ENCODE data around the gene PRR36.
"Not testable (repeated sequence)": the region's sequence is repeated elsewhere in the genome, so short reads cannot be mapped to it uniquely, and the experiment has no call there.

PRR36 gene

DNA sequence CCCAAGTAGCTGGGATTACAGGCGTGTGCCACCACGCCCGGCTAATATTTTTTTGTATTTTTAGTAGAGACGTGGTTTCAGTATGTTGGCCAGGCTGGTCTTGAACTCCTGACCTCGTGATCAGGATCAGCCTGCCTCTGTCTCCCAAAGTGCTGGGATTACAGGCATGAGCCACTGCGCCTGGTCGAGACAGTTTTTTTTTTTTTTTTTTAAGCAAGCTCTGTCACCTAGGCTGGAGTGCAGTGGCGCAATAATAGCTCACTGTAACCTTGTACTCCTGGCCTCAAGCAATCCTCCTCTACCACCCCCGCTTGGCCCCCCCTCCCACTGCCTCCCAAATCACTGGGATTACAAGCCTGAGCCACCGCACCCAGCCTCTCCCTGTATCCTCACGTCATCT, 23.1 kb upstream of the PRR36 start:
- DNase-seq, result no peak

GRCh38 chr19:7895565-7895964, 21.4 kb upstream of the PRR36 start:
- DNase-seq, result no peak

- DNase-seq, result no peak
Measured at GRCh38 chr19:7894612-7895309, 20.6 kb upstream of the PRR36 start.

DNA sequence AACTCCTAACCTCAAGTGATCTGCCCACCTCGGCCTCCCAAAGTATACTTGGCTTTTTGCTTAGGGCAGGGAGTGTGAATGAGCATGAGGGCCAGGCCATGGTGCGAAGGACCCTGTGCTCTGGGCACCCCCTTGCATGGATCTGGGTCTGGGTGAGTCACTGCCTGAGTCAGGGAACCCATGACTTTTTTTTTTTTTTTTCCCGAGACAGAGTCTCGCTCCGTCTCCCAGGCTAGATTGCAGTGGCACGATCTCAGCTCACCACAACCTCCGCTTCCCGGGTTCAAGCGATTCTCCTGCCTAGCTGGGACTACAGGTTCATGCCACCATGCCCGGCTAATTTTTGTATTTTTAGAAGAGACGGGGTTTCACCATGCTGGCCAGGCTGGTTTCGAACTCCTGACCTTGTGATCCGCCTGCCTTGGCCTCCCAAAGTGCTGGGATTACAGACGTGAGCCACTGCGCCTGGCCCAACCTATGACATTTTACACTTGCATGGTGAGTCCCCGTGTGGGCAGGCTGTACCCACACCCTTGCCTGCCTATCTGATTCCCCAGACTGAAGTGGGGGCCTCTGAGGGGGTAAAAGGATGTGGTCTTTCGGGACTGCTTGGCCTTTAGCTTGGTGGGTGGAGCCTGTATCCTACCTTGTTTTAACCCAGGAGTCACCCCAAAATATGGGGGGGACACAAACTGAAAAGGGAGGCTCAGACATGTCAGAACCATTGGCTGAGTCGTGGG, 19.3 kb upstream of the PRR36 start:
- DNase-seq, result not testable (repeated sequence)

- no peak for DNase-seq
Measured at GRCh38 chr19:7888826-7889217, 14.6 kb upstream of the PRR36 start.

DNA sequence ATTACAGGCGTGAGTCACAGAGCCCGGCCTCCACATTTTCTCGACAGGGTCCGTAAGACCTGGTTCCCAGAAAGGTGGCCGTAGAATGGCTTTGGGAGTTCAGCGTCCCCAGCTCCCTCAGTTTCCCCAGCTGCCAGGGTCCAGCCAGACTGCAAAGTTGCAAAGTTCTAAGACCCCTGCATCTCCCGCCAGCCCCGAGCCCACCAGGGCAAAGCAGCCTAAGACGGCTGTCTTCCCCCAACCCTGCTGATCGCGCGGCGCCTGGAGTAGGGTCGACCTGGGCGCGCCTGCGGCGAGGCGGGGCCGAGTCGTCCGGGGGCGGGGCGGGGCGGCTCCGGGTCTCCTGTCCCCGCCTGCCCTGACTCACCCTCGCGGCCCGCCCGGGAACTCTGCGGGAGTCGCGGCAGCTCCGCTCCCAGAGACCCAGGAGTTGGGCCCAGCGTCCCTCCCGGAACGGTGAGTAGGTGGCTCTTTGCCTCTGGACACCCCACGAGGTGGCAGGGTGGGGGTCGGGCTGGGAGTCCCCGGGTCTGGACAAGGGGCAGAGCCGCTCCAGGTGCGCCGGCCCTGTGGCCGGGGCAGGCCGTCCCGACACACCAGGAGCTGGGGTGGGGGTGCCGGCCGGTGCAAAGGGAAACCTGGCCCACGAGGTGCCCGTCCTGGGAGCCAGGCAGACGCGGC, 14.1 kb upstream of the PRR36 start, which contains the start of gene LRRC8E:
Gene LRRC8E, plus strand, starts transcription at position 366 of the 681 bp plus-strand sequence. CDS start 7,094 bp downstream, outside the sequence.
- peak; percentile 76 for DNase-seq

DNA sequence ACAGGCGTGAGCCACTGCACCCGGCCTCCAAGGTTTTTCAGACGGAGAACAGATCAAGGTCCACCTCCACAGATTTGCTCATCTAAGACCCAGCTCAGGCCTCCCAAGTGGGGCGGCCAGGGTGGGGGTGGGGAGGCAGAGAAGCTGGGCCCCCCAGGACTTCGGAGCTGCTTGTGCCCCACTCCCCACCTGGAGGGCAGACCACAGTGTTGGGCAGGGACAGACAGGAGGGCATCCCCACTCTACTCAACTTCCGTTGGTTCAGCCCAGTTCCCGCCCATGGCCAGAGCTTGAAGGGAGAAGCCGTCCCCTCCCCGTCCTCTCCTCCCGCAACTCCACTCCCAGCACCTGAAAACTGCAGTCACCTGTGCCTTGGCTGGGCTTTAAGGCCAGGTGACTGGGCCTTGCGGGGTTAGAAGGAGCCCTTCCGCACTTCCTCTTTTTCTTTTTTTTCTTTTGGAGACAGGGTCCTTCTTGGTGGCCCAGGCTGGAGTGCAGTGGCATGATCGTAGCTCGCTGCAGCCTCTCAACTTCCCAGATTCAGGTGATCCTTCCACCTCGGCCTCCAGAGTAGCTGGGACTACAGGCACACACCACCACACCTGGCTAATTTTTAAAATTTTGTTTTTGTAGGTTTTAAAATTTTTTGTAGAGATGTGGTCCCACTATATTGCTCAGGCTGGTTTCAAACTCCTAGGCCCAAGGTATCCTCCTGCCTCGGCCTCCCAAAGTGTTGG, 13.4 kb upstream of the PRR36 start:
- no peak for DNase-seq

- DNase-seq, result no peak
Measured at GRCh38 chr19:7885818-7886217, 11.6 kb upstream of the PRR36 start.

- no peak for DNase-seq
Measured at GRCh38 chr19:7883796-7884570, 9.8 kb upstream of the PRR36 start.

DNA sequence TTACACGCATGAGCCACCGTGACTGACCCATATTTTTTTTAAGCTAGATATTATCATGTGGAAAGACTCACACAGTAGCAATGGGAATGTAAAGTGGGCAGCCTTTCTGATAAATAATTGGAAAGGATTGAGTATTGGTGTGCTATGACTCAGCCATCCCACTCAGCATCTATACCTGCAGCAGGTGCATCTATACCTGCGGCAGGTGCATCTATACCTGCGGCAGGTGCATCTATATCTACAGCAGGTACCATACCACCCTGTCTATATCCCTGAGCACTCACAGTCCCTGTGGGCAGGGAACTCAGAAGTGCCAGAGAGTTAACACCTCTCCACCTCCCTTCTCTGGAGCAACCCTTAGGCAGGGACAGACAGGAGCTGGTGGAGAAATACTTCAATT, 8.9 kb upstream of the PRR36 start:
- DNase-seq, result no peak

DNA sequence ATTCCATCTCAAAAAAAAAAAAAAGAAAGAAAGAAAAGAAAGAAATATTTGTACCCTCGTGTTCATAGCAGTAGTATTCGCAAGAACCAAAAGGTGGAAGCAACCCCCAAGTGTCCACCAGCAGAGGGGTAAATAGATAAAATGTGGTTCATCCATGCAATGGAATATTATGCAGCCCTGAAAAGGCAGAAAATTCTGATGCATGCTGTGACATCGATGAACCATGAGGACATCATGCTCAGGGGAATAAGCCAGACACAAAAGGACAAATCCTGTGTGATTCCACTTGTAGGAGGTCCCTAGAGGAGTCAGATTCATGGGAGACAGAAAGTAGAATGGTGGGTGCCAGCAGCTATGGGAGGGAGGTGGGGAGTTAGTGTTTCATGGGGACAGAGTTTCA, 7.7 kb upstream of the PRR36 start:
- DNase-seq, result no peak

- no peak for DNase-seq
Measured at GRCh38 chr19:7879836-7880235, 5.6 kb upstream of the PRR36 start.

GRCh38 chr19:7879111-7879807, 5.1 kb upstream of the PRR36 start:
- no peak for DNase-seq

DNA sequence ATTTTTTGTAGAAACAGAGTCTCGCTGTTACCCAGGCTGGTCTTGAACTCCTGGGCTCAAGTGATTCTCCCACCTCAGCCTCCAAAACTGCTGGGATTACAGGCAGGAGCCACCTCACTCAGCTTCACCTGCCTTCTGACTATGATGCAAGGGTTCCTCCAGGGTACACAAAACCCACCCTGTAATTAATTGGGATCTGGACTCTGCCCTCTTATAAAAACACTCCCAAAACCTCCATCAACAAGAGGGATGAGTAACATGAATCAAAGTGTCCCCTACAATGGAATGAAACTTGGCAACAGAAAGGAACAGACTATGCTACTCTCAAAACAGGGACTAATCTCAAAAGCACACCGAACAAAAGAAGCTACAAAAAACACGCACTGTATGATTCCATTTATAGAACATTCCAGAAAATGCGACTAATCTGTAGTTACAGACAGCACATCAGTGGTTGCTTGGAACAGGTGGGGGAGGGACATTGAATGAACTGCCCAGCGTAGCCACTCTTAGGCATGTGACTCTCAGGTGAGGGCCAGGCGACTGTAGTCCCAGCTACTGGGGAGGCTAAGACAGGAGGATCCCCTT, 3.2 kb upstream of the PRR36 start:
- DNase-seq, result no peak

DNA sequence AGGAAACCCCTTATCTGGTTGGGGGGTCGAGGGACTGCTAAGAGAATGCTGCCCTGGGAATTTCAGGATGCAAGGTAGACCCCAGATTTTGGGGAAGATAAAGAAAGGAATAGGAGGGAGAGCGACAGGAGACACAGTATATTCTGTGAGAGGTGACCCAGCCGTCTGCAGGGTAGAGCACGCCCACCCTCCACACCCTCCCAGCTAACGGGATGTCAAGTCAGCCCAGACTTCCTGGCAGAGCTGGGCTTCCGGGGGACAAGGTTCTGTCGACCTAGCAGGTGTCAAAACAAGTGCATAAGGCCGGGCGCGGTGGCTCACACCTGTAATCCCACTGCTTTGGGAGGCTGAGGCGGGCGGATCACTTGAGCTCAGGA, 695 bp upstream of the PRR36 start:
- DNase-seq, result no peak

GRCh38 chr19:7873304-7874075, 700 bp downstream of the PRR36 start:
- no peak for DNase-seq

DNA sequence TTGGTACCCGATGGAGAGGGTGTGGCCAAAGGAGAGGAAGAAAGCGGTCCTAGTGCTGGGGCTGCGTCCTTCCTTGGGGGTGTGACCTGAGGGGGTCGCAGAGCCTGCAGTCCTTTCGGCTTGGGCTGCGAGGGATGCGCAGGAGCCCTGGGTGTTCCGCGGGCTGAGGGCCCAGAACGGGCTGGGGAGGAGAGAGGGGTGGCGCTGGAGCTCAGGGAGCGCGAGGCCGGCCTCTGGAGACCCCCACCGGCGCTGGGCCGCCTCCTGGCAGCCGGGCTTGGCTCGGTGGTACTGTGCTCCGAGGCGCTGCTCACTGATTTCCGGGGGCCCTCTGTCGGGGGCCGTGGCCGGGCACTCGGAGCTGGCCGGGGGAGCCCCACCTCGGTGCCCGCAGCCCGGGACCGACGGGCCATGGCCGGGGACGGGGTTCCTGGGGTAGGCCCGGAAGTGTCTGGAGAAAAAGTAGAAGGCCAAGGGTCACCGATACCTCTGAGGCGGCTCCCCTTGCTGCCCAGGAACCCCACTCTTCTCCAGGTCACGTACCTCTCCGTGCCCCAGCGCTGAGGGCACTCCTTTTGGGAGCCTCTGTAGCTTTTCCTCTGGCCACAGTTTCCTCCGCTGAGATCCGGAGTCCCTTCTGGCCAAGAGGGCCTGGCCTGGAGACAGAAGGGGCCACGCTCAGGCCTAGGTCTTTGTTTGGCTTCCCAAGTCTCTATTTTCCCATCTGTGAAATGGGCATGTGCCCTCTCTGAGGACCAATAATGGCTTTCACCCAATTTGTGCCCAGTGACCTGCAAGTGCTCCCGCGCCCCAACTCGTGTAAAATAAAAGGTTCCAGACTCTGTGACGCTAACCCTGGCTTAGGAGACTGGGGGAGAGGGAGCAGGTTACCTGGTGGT, 1.6 kb downstream of the PRR36 start:
- no peak for DNase-seq

- DNase-seq, result peak; percentile 92
Measured at GRCh38 chr19:7871437-7872305, 2.5 kb downstream of the PRR36 start.

All from activated effector memory CD4-positive, alpha-beta T cell treated with anti-CD3 and anti-CD28 coated beads, Interleukin-2, amount 50 U/mL, for 16 hours (primary cell).